Stimulated activated naive CD8-positive, alpha-beta T cell treated with anti-CD3 and anti-CD28 coated beads, Interleukin-15, Interleukin-2, amounts not matched to agents 100 U/mL and 50 U/mL, for 24 hours (primary cell): Measurements from ENCODE around the gene LCORL.
"Not testable (repeated sequence)": the region's sequence is repeated elsewhere in the genome, so short reads cannot be mapped to it uniquely, and the experiment has no call there.

Experiments used
- ATAC-seq: fragments of 150-1000 bp; cut with Tn5 transposase; one replicate; pipeline ENCODE4 v1.10.0; 2021
- DNase-seq: peaks from one replicate; pipeline ENCODE4 v3.0.0; 2021

The LCORL gene

GRCh38 chr4:17932041-17932440, 89.5 kb downstream of the LCORL start:
- DNase-seq (no peak), ATAC-seq (no peak)

- DNase-seq, result no peak
- ATAC-seq, result no peak
Observed at GRCh38 chr4:17930256-17930655, 91.3 kb downstream of the LCORL start.

GRCh38 chr4:17924189-17924588, 97.4 kb downstream of the LCORL start:
- no peak for DNase-seq
- no peak for ATAC-seq

GRCh38 chr4:17921451-17921850, 100.1 kb downstream of the LCORL start:
- ATAC-seq (no peak), DNase-seq (no peak)

- ATAC-seq (no peak), DNase-seq (no peak)
Observed at GRCh38 chr4:17920681-17921080, 100.9 kb downstream of the LCORL start.

GRCh38 chr4:17915439-17915838, 106.1 kb downstream of the LCORL start:
- ATAC-seq (no peak), DNase-seq (no peak)

GRCh38 chr4:17912011-17912410, 109.5 kb downstream of the LCORL start:
- DNase-seq (no peak), ATAC-seq (no peak)

- no peak for ATAC-seq
- DNase-seq, result no peak
Observed at GRCh38 chr4:17911608-17912007, 109.9 kb downstream of the LCORL start.

- ATAC-seq (no peak), DNase-seq (no peak)
Observed at GRCh38 chr4:17898553-17899055, 123.0 kb downstream of the LCORL start.

GRCh38 chr4:17895481-17895880, 126.1 kb downstream of the LCORL start:
- ATAC-seq, result no peak

GRCh38 chr4:17894421-17894820, 127.1 kb downstream of the LCORL start:
- no peak for DNase-seq
- ATAC-seq, result no peak

More at GRCh38 chr4:17895481-17895880, 126.1 kb downstream of the LCORL start:
- DNase-seq, result no peak

GRCh38 chr4:17889692-17890091, 131.9 kb downstream of the LCORL start:
- no peak for DNase-seq

GRCh38 chr4:17884511-17884910, 137.0 kb downstream of the LCORL start:
- DNase-seq (no peak), ATAC-seq (no peak)

More at GRCh38 chr4:17889692-17890091, 131.9 kb downstream of the LCORL start:
- no peak for ATAC-seq

- no peak for ATAC-seq
Observed at GRCh38 chr4:17884063-17884462, 137.5 kb downstream of the LCORL start.

GRCh38 chr4:17877661-17878060, 143.9 kb downstream of the LCORL start:
- DNase-seq (no peak), ATAC-seq (no peak)

More at GRCh38 chr4:17884063-17884462, 137.5 kb downstream of the LCORL start:
- DNase-seq, result no peak

GRCh38 chr4:17876943-17877342, 144.6 kb downstream of the LCORL start:
- ATAC-seq, result no peak
- no peak for DNase-seq

- no peak for DNase-seq
- ATAC-seq, result no peak
Observed at GRCh38 chr4:17875402-17876070, 146.0 kb downstream of the LCORL start.

- DNase-seq, result no peak
- no peak for ATAC-seq
Observed at GRCh38 chr4:17869327-17869726, 152.2 kb downstream of the LCORL start.

GRCh38 chr4:17867276-17867675, 154.3 kb downstream of the LCORL start:
- ATAC-seq (no peak), DNase-seq (no peak)

- ATAC-seq (no peak), DNase-seq (no peak)
Observed at GRCh38 chr4:17866810-17867209, 154.7 kb downstream of the LCORL start.

GRCh38 chr4:17865866-17866363, 155.6 kb downstream of the LCORL start:
- DNase-seq (no peak), ATAC-seq (no peak)

GRCh38 chr4:17861906-17862305, 159.6 kb downstream of the LCORL start:
- not testable (repeated sequence) for DNase-seq, ATAC-seq

- DNase-seq (no peak), ATAC-seq (no peak)
Observed at GRCh38 chr4:17859793-17860406, 161.7 kb downstream of the LCORL start.

GRCh38 chr4:17854036-17854435, 167.5 kb downstream of the LCORL start:
- DNase-seq (no peak), ATAC-seq (no peak)
